OCI-LY7 (cell line): ENCODE data around the gene LAX1. TPM values are rescaled to one million over a fixed set of nuclear protein-coding genes. Genes with fewer than 3 reads are reported as not detected.

Experiments used
- BruUV-seq: library from RNA; stranded (reverse); fragments of 400-500 nt; replicated peaks from 2 replicates; lab custom pipeline; 2021; lab: Mats Ljungman, UMichigan
- CTCF ChIA-PET: fragments of 300-600 bp; sonication (Branson Sonifier 250); formaldehyde crosslinking; loops from one replicate; lab custom pipeline; 2022; ENCODE audit warnings: antibody characterized with exemption; ENCODE audit not compliant: unreplicated experiment; lab: Charles Lee
- POLR2A ChIA-PET: fragments of 300-600 bp; sonication (Branson Sonifier 250); formaldehyde crosslinking; loops from one replicate; lab custom pipeline; 2022; ENCODE audit warnings: antibody characterized with exemption; lab: Charles Lee
- DNase-seq: peaks from one replicate; pipeline ENCODE4 v3.0.0-alpha.2; 2015; ENCODE audit warnings: low spot score
- H2AFZ ChIP-seq: fragments of 200-600 bp; sonication (generic), shearing (Covaris generic); 2 replicates; pipeline ENCODE4 v1.6.1; 2014; ENCODE audit warnings: mild to moderate bottlenecking, antibody characterized with exemption, low read length, moderate library complexity
- H3K27ac ChIP-seq: fragments of 200-600 bp; sonication (generic); 2 replicates; pipeline ENCODE4 v1.5.1; 2014; ENCODE audit warnings: mixed run types, low read depth, mild to moderate bottlenecking, moderate library complexity, low read length, inconsistent platforms; ENCODE audit not compliant: poor library complexity, severe bottlenecking
- H3K36me3 ChIP-seq: fragments of 200-600 bp; sonication (generic); 2 replicates; pipeline ENCODE4 v1.6.1; 2014; ENCODE audit warnings: mild to moderate bottlenecking, antibody characterized with exemption, low read length, moderate library complexity, mixed read lengths; ENCODE audit not compliant: insufficient read depth
- H3K4me1 ChIP-seq: fragments of 200-600 bp; sonication (generic); 2 replicates; pipeline ENCODE4 v1.5.1; 2014; ENCODE audit warnings: mild to moderate bottlenecking, low read length; ENCODE audit not compliant: insufficient read depth, poor library complexity, severe bottlenecking
- H3K4me2 ChIP-seq: fragments of 200-600 bp; sonication (generic); 2 replicates; pipeline ENCODE4 v1.6.1; 2014; ENCODE audit warnings: mild to moderate bottlenecking, low read length
- H3K4me3 ChIP-seq: fragments of 200-600 bp; sonication (generic); 2 replicates; pipeline ENCODE4 v1.5.1; 2014; ENCODE audit warnings: mild to moderate bottlenecking, low read depth, low read length; ENCODE audit not compliant: poor library complexity, severe bottlenecking
- H3K79me2 ChIP-seq: fragments of 200-600 bp; sonication (generic); 2 replicates; pipeline ENCODE4 v1.6.1; 2016; ENCODE audit warnings: low read depth, mild to moderate bottlenecking, low read length, moderate library complexity, mixed read lengths; ENCODE audit not compliant: insufficient read depth
- H3K9me2 ChIP-seq: fragments of 200-600 bp; sonication (generic); 2 replicates; pipeline ENCODE4 v1.6.1; 2016; ENCODE audit warnings: mild to moderate bottlenecking, low read length, mixed read lengths; ENCODE audit not compliant: insufficient read depth
- H3K9me3 ChIP-seq: fragments of 200-600 bp; sonication (generic); 2 replicates; pipeline ENCODE4 v1.6.1; 2014; ENCODE audit warnings: mild to moderate bottlenecking, mixed run types, low read length, mixed read lengths
- H4K20me1 ChIP-seq: fragments of 200-600 bp; sonication (generic); 2 replicates; pipeline ENCODE4 v1.6.1; 2014; ENCODE audit warnings: mild to moderate bottlenecking, antibody characterized with exemption, low read length, moderate library complexity, mixed read lengths; ENCODE audit not compliant: insufficient read depth
- CTCF ChIP-seq: fragments of 200-600 bp; sonication (generic); conservative IDR thresholded peaks from 2 replicates; pipeline ENCODE4 v1.5.1; 2014; ENCODE audit warnings: mild to moderate bottlenecking, antibody characterized with exemption, low read length, moderate library complexity, mixed read lengths
- EZH2phosphoT487 ChIP-seq: fragments of 200-600 bp; sonication (generic); IDR thresholded peaks from 2 replicates; pipeline ENCODE4 v1.6.1; 2018; ENCODE audit warnings: low read depth, borderline replicate concordance, mild to moderate bottlenecking, mixed run types, antibody characterized with exemption, low read length, moderate library complexity, mixed read lengths
- intact Hi-C: fragments of 100-400 bp; cut with micrococcal nuclease; formaldehyde crosslinking; loops from one replicate; pipeline ENCODE4 v1.10.0; 2022; ENCODE audit not compliant: unreplicated experiment
- total RNA-seq, 2 experiments: library from RNA; depleted of rRNA in 1 of 2; stranded (reverse); fragments of >200 nt in 1 of 2; shearing (Covaris generic) in 1 of 2; gene quantifications; 2 replicates each; pipeline ENCODE4 v1.2.3, GENCODE V29; 2014 to 2022

Gene LAX1
- total RNA-seq, 2 experiments from 2014 or later = 20.3 to 63.8 TPM

GRCh38 chr1:203799157-203799556 is 34.2 kb downstream of the LAX1 start:
- ChIA-PET POLR2A (interaction anchor here (1.0 to 1.5 kb wide), 2 partner anchors 13 to 19 kb away, joined by 3 to 7 read pairs; no protein-coding TSS in a partner anchor), CTCF (no interaction called here)
- H2AFZ ChIP-seq = no peak overlapping the region
- H3K4me1 ChIP-seq = peaks cover 48% of the 10 kb centered on the region
- TF ChIP-seq EZH2phosphoT487 = no peak
- no peak for TF ChIP-seq CTCF
- H4K20me1 ChIP-seq = peaks cover 29% of the 10 kb centered on the region
- H3K9me3 ChIP-seq = no peaks in the 10 kb centered on the region
- no peak overlapping the region for H3K27ac ChIP-seq
- peaks cover 73% of the 10 kb centered on the region for H3K36me3 ChIP-seq
- no peaks in the 10 kb centered on the region for H3K9me2 ChIP-seq
- H3K4me3 ChIP-seq = no peak overlapping the region
- intact Hi-C loops = no loop called here
- peak overlapping the region; percentile 84; the same call in 1 of the 2 replicates for H3K4me2 ChIP-seq
- no TSS peak for BruUV-seq
- DNase-seq = no peak
- H3K79me2 ChIP-seq = peaks cover 83% of the 10 kb centered on the region

- intact Hi-C loops = no loop called here
- no TSS peak for BruUV-seq
- Histone ChIP-seq H2AFZ (no peak overlapping the region), H4K20me1 (peaks cover 29% of the 10 kb centered on the region), H3K36me3 (peaks cover 81% of the 10 kb centered on the region), H3K4me3 (no peak overlapping the region), H3K9me3 (no peaks in the 10 kb centered on the region), H3K4me2 (peak overlapping the region; percentile 84; the same call in 1 of the 2 replicates), H3K9me2 (no peaks in the 10 kb centered on the region), H3K79me2 (peaks cover 91% of the 10 kb centered on the region), H3K4me1 (peaks cover 46% of the 10 kb centered on the region), H3K27ac (no peak overlapping the region)
- ChIA-PET CTCF (no interaction called here), POLR2A (interaction anchor here (0.6 to 1.8 kb wide), 9 partner anchors 13 to 77 kb away, joined by 3 to 7 read pairs (median 3); partner anchors contain the start of gene LAX1)
- no peak for DNase-seq
- TF ChIP-seq CTCF (no peak), EZH2phosphoT487 (no peak)
These were observed 35.0 kb downstream of the LAX1 start for GRCh38 chr1:203799971-203800370.

- Histone ChIP-seq H3K27ac (no peak overlapping the region), H2AFZ (no peak overlapping the region), H3K36me3 (peaks cover 88% of the 10 kb centered on the region), H3K4me1 (peaks cover 2% of the 10 kb centered on the region), H3K9me2 (no peaks in the 10 kb centered on the region), H3K79me2 (peaks cover 93% of the 10 kb centered on the region), H3K9me3 (no peaks in the 10 kb centered on the region), H3K4me3 (no peak overlapping the region), H4K20me1 (no peaks in the 10 kb centered on the region), H3K4me2 (no peak overlapping the region)
- ChIA-PET CTCF (interaction anchor here (0.6 kb wide), 1 partner anchor 660 kb away, joined by 5 read pairs; no protein-coding TSS in a partner anchor), POLR2A (interaction anchor here (0.6 kb wide), 1 partner anchor 185 kb away, joined by 5 read pairs; no protein-coding TSS in a partner anchor)
- TF ChIP-seq CTCF (no peak), EZH2phosphoT487 (no peak)
- no peak for DNase-seq
- intact Hi-C loops = no loop called here
- BruUV-seq = no TSS peak
These were observed 40.7 kb downstream of the LAX1 start for GRCh38 chr1:203805689-203806088.
